ENCODE results near the gene TTC28. TPM values are rescaled to one million over a fixed set of nuclear protein-coding genes. Genes with fewer than 3 reads are reported as not detected.

The TTC28 gene
- total RNA-seq, 1 donor from 2014 or later, result 24.5 TPM

DNA sequence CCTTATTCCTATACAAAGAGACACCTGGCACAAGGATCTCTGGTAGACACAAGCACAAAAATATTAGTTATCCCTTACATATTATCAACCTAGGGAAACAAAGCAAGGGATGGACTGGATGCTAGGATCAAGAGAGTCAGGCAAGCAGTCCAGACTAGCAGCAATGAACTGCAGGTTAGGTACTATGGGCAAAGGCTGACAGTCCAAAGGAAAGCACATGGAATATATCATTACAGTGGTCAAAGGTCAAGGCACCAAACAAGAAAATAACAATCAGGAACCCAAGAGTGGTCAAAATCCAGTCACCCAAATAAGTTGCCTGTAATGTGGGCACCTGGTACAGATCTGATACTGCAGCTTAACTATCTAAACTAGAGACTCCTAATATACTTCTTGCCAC is 77.7 kb downstream of the TTC28 start:
- H3K36me3 ChIP-seq, result no peaks in the 10 kb centered on the region
- no peak overlapping the region for H3K27ac ChIP-seq
- no peaks in the 10 kb centered on the region for H3K9me3 ChIP-seq
- TF ChIP-seq, protein P1, sequence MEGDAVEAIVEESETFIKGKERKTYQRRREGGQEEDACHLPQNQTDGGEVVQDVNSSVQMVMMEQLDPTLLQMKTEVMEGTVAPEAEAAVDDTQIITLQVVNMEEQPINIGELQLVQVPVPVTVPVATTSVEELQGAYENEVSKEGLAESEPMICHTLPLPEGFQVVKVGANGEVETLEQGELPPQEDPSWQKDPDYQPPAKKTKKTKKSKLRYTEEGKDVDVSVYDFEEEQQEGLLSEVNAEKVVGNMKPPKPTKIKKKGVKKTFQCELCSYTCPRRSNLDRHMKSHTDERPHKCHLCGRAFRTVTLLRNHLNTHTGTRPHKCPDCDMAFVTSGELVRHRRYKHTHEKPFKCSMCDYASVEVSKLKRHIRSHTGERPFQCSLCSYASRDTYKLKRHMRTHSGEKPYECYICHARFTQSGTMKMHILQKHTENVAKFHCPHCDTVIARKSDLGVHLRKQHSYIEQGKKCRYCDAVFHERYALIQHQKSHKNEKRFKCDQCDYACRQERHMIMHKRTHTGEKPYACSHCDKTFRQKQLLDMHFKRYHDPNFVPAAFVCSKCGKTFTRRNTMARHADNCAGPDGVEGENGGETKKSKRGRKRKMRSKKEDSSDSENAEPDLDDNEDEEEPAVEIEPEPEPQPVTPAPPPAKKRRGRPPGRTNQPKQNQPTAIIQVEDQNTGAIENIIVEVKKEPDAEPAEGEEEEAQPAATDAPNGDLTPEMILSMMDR (IDR thresholded peaks at IDR 0.05), result no peak
- intact Hi-C loops (cut with DNase I), result loop anchor here (2.0 to 5.0 kb wide), 2 partner anchors 440 to 641 kb away; no protein-coding TSS in a partner anchor
- H3K27me3 ChIP-seq, result no peaks in the 10 kb centered on the region
- no peaks in the 10 kb centered on the region for H3K4me1 ChIP-seq
- no peak overlapping the region for H3K4me3 ChIP-seq
- no peak for DNase-seq (ENCODE audit: low spot score in 2 of 2)

DNA sequence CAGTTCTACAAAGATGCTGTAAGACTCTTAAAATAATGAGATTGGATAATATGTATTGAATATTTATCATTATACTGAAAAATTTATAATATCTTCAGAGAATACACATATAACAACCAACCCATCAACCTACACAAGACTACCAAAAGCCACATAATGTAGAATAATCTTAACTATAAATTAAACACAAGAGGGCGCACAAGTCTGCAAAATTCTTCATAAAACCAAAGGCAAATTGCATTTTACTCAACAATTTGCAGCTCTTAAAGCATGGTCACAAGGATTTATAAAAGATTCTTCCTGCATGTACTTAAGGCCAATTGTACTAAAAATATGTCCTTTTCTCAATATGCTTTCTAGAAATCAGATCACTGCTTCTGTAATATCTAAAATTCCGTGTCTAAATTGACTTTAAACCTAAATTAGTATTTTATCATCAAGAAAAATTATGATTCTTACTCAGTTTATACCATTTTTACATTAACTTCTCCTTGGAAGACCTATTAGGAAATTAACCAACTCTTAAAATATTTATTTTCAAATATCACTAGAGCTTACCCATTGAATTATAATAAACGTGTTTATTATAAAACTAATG is 79.0 kb downstream of the TTC28 start:
- Histone ChIP-seq H3K9me3 (no peaks in the 10 kb centered on the region), H3K4me3 (no peak overlapping the region), H3K4me1 (no peaks in the 10 kb centered on the region), H3K27ac (no peak overlapping the region), H3K36me3 (no peaks in the 10 kb centered on the region), H3K27me3 (no peaks in the 10 kb centered on the region)
- TF ChIP-seq, protein P1 (IDR thresholded peaks at IDR 0.05), result peak; percentile 44 to 61 (median 50)
- DNase-seq (ENCODE audit: low spot score in 2 of 2), result no peak
- intact Hi-C loops (cut with DNase I), result loop anchor here (1.0 to 5.0 kb wide), 3 partner anchors 229 to 642 kb away; no protein-coding TSS in a partner anchor

DNA sequence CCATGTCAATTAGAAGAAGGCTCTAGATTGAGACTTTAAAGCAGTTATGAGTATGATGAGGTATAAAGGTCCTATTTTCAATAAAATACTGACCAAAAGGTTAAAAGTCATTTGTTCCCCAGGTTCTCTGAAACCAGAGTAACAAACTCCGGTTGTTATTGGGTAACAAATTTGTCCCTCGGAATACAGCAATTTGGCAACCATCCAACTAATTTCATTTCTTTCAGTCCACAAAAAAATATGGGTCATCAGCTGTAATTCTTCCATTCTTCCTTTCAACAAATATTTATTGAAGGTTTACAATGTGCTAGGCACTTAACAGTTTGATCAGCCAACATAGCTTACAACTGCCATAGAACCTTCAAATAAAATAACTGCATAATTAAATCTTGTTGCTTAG is 79.9 kb downstream of the TTC28 start:
- H3K4me3 ChIP-seq, result no peak overlapping the region
- intact Hi-C loops (cut with DNase I), result loop anchor here (1.0 to 5.0 kb wide), 3 partner anchors 230 to 643 kb away; no protein-coding TSS in a partner anchor
- H3K27me3 ChIP-seq, result no peaks in the 10 kb centered on the region
- no peak overlapping the region for H3K27ac ChIP-seq
- H3K4me1 ChIP-seq, result no peaks in the 10 kb centered on the region
- H3K9me3 ChIP-seq, result no peaks in the 10 kb centered on the region
- DNase-seq (ENCODE audit: low spot score in 2 of 2), result no peak
- TF ChIP-seq, protein P1 (IDR thresholded peaks at IDR 0.05), result no peak
- no peaks in the 10 kb centered on the region for H3K36me3 ChIP-seq

DNA sequence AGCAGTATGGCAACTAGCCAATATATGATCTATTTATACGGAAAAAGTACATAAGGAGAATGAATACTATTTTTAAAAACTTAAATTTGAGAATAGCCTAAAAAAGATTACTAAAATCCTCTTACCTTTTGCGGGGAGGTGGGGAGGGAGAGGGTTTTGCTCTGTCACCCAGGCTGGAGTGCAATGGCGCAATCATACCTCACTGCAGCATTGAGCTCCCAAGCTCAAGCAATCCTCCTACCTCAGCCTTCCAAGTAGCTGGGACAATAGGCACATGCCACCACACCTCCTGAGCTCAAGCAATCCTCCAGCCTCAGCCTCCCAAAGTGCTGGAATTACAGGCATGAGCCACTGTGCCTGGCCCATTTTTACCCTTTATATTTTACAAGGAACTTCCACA is 82.0 kb downstream of the TTC28 start:
- H3K27me3 ChIP-seq, result no peaks in the 10 kb centered on the region
- intact Hi-C loops (cut with DNase I), result no loop called here
- H3K9me3 ChIP-seq, result no peaks in the 10 kb centered on the region
- DNase-seq (ENCODE audit: low spot score in 2 of 2), result no peak
- H3K27ac ChIP-seq, result no peak overlapping the region
- TF ChIP-seq, protein P1 (IDR thresholded peaks at IDR 0.05), result no peak
- H3K36me3 ChIP-seq, result no peaks in the 10 kb centered on the region
- H3K4me3 ChIP-seq, result no peak overlapping the region
- no peaks in the 10 kb centered on the region for H3K4me1 ChIP-seq

DNA sequence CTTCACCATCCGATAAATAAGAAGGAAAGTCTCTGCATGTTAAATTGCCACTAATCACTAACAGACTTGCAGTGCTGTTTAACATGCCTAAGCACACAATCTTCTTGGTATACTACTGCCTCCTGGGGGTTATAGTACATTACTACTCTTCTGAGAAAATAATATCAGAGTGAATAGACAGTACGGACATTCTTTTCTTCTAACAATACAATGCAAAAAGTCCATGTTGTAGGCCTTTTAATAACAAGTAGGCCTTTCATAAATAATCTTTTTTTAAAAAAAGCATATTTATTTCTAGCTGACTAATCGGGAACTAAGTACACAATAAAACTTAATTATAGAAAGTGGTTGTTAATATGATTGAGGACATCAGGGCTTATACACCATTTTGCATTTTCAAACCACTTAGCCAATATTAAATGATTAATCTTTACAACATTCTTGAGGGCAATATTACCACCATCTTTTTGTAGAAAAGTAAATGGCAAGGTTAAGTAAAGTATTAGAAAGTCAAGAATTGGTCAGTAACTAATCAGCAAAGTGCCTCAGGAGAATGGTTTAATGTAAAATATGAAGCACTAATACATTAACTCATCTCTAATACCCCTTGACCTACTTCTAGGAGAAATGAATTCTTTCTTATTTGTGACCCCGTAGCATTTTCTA is 84.7 kb downstream of the TTC28 start:
- intact Hi-C loops (cut with DNase I), result loop anchor here (1.0 kb wide), 2 partner anchors 544 to 575 kb away; no protein-coding TSS in a partner anchor
- TF ChIP-seq, protein P1 (IDR thresholded peaks at IDR 0.05), result peak; percentile 62 to 75 (median 75)
- no peaks in the 10 kb centered on the region for H3K4me1 ChIP-seq

More for the DNA sequence above, 84.7 kb downstream of the TTC28 start:
- no peaks in the 10 kb centered on the region for H3K27me3 ChIP-seq
- DNase-seq (ENCODE audit: low spot score in 2 of 2), result no peak
- H3K27ac ChIP-seq, result no peak overlapping the region
- H3K9me3 ChIP-seq, result no peaks in the 10 kb centered on the region
- no peak overlapping the region for H3K4me3 ChIP-seq
- H3K36me3 ChIP-seq, result no peaks in the 10 kb centered on the region
